Endothelial cell of umbilical vein (primary cell): ENCODE measurements around the gene FABP1. TPM values are rescaled to one million over a fixed set of nuclear protein-coding genes. Genes with fewer than 3 reads are reported as not detected.

Source experiments
- BruUV-seq: library from RNA; stranded (reverse); fragments of 400-500 nt; replicated peaks from 2 replicates; lab custom pipeline; 2021; lab: Mats Ljungman, UMichigan
- CTCF ChIA-PET: fragments of 300-600, 350-600 bp; sonication (Branson Sonifier 250); formaldehyde crosslinking; loops from one replicate; lab custom pipeline; 2021; ENCODE audit warnings: antibody characterized with exemption, inconsistent platforms; lab: Charles Lee
- POLR2A ChIA-PET: fragments of 300-600, 350-600 bp; sonication (Branson Sonifier 250); formaldehyde crosslinking; loops from one replicate; lab custom pipeline; 2021; ENCODE audit warnings: antibody characterized with exemption, inconsistent platforms; lab: Charles Lee
- DNase-seq: peaks from one replicate; pipeline ENCODE4 v3.0.0-alpha.2; 2011; ENCODE audit warnings: low read depth, low spot score
- FAIRE-seq: peaks from 2 replicates; lab custom pipeline; 2011; peaks lifted over from hg19 to GRCh38; lab: Jason Lieb, UNC
- H2AFZ ChIP-seq: 2 replicates; pipeline ENCODE4 v1.6.0; 2012; ENCODE audit warnings: low read depth, low read length, control low read depth, inconsistent platforms
- H3K27ac ChIP-seq: 2 replicates; pipeline ENCODE4 v1.5.1; 2011; ENCODE audit warnings: low read depth, mild to moderate bottlenecking, control low read depth, low read length, moderate library complexity; ENCODE audit not compliant: insufficient read depth
- H3K27me3 ChIP-seq, 2 experiments: 2 replicates each; pipeline versions ENCODE4 v1.6.0 to v1.6.1; 2011; ENCODE audit warnings: low read length in 2 of 2, mixed read lengths in 1 of 2; ENCODE audit not compliant: control insufficient read depth in 2 of 2, insufficient read depth in 2 of 2
- H3K36me3 ChIP-seq, 2 experiments: 2 replicates in 1 of 2; 3 replicates in 1 of 2; pipeline ENCODE4 v1.5.1; 2011; ENCODE audit warnings: low read length in 2 of 2, mild to moderate bottlenecking in 1 of 2, moderate library complexity in 1 of 2; ENCODE audit not compliant: control insufficient read depth in 2 of 2, insufficient read depth in 2 of 2; ENCODE audit errors: extremely low read depth in 1 of 2
- H3K4me1 ChIP-seq: 3 replicates; pipeline ENCODE4 v1.5.1; 2011; ENCODE audit warnings: mild to moderate bottlenecking, low read length; ENCODE audit not compliant: control insufficient read depth, insufficient read depth; ENCODE audit errors: extremely low read depth
- H3K4me2 ChIP-seq: 2 replicates; pipeline ENCODE4 v1.6.1; 2011; ENCODE audit warnings: low read length, control low read depth, mixed read lengths; ENCODE audit not compliant: insufficient read depth
- H3K4me3 ChIP-seq, 3 experiments: fragments of 200-600 bp in 1 of 3; sonication (generic), shearing (Covaris generic) in 1 of 3; replicated peaks in 1 of 3; 2 replicates each; pipeline ENCODE4 v1.5.1; 2011 to 2016; ENCODE audit warnings: control low read depth in 3 of 3, low read length in 3 of 3, mild to moderate bottlenecking in 2 of 3, inconsistent platforms in 1 of 3, low read depth in 1 of 3, moderate library complexity in 1 of 3; ENCODE audit not compliant: insufficient read depth in 1 of 3
- H3K79me2 ChIP-seq: 2 replicates; pipeline ENCODE4 v1.6.0; 2012; ENCODE audit warnings: low read length, inconsistent platforms; ENCODE audit not compliant: control insufficient read depth, insufficient read depth
- H3K9ac ChIP-seq: replicated peaks from 2 replicates; pipeline ENCODE3; 2011; ENCODE audit warnings: low read length, control low read depth; ENCODE audit not compliant: insufficient read depth; ENCODE audit errors: extremely low read depth
- H3K9me1 ChIP-seq: replicated peaks from 3 replicates; pipeline ENCODE4 v1.6.0; 2011; ENCODE audit warnings: mild to moderate bottlenecking, low read length; ENCODE audit not compliant: control insufficient read depth, insufficient read depth; ENCODE audit errors: extremely low read depth
- H3K9me3 ChIP-seq: replicated peaks from 2 replicates; pipeline ENCODE4 v1.5.1; 2012; ENCODE audit warnings: low read length, inconsistent platforms; ENCODE audit not compliant: control insufficient read depth, insufficient read depth
- H4K20me1 ChIP-seq: replicated peaks from 2 replicates; pipeline ENCODE3; 2011; ENCODE audit warnings: mild to moderate bottlenecking, low read length; ENCODE audit not compliant: control insufficient read depth, insufficient read depth; ENCODE audit errors: extremely low read depth
- FOS ChIP-seq: IDR thresholded peaks from 2 replicates; pipeline ENCODE4 v1.6.1; 2011; ENCODE audit warnings: mild to moderate bottlenecking, low read length, moderate library complexity, borderline replicate concordance; ENCODE audit not compliant: insufficient read depth
- GATA2 ChIP-seq: IDR thresholded peaks from 2 replicates; pipeline ENCODE4 v1.7.0; 2011; ENCODE audit warnings: low read depth, mild to moderate bottlenecking, moderate library complexity, mixed read lengths, low read length; ENCODE audit not compliant: insufficient read length, insufficient read depth
- POLR2A ChIP-seq: IDR thresholded peaks from 2 replicates; pipeline ENCODE4 v1.6.1; 2012; ENCODE audit warnings: low read depth, mild to moderate bottlenecking, control low read depth, low read length
- POLR2AphosphoS5 ChIP-seq: IDR thresholded peaks from 2 replicates; pipeline ENCODE4 v1.6.1; 2012; ENCODE audit warnings: low read depth, mild to moderate bottlenecking, control low read depth, low read length, moderate library complexity; ENCODE audit not compliant: insufficient read depth
- dilution Hi-C: fragments of 300-500 bp; cut with MboI; formaldehyde crosslinking; loops from one replicate; pipeline ENCODE4 v1.15.0; 2019; ENCODE audit warnings: low sequenced_read_pairs; ENCODE audit not compliant: extremely low pct_ligation_motif_present
- intact Hi-C: fragments of 100-400 bp; cut with micrococcal nuclease; formaldehyde crosslinking; loops from one replicate; pipeline ENCODE4 v1.10.0; 2022
- polyA plus RNA-seq, 4 experiments: library from polyadenylated mRNA; depleted of rRNA in 3 of 4; stranded (reverse) in 3 of 4; unstranded in 1 of 4; fragments of >200 nt; gene quantifications; 2 replicates each; pipeline versions ENCODE4 v1.2.1 to v1.2.3, GENCODE V29; 2011 to 2012; ENCODE audit warnings: missing spikeins in 1 of 4
- total RNA-seq: library from RNA; stranded (reverse); gene quantifications from 2 replicates; pipeline ENCODE4 v1.2.3, GENCODE V29; 2021

Gene FABP1
- total and polyA plus RNA-seq, 2 donors (not counting 3 experiments of a cell fraction or from before 2014, with no cell fraction given): not detected

- no peak overlapping the region for H3K4me3 ChIP-seq
- H3K9ac ChIP-seq: no peak overlapping the region
- no peak overlapping the region for H3K4me2 ChIP-seq
- DNase-seq (no peak), FAIRE-seq (no peak)
- no peak for TF ChIP-seq FOS
- no peak for TF ChIP-seq POLR2AphosphoS5
- no peak for TF ChIP-seq GATA2
- no peaks in the 10 kb centered on the region for H3K4me1 ChIP-seq
- dilution Hi-C loops: no loop called here
- H4K20me1 ChIP-seq: no peaks in the 10 kb centered on the region
- no peaks in the 10 kb centered on the region for H3K79me2 ChIP-seq
- no peaks in the 10 kb centered on the region for H3K27me3 ChIP-seq
- ChIA-PET CTCF (no interaction called here), POLR2A (no interaction called here)
- no peaks in the 10 kb centered on the region for H3K9me1 ChIP-seq
- no peak overlapping the region for H2AFZ ChIP-seq
- no peaks in the 10 kb centered on the region for H3K9me3 ChIP-seq
- no TSS peak for BruUV-seq
- H3K36me3 ChIP-seq: no peaks in the 10 kb centered on the region
- intact Hi-C loops: no loop called here
- H3K27ac ChIP-seq: no peak overlapping the region
These were observed 19.3 kb upstream of the FABP1 start for GRCh38 chr2:88147145-88147544.

GRCh38 chr2:88146590-88146989, 18.7 kb upstream of the FABP1 start:
- TF ChIP-seq POLR2A: no peak
- Histone ChIP-seq H3K4me1 (no peaks in the 10 kb centered on the region), H3K4me3 (no peak overlapping the region), H3K9me3 (no peaks in the 10 kb centered on the region), H3K27me3 (no peaks in the 10 kb centered on the region), H2AFZ (no peak overlapping the region), H3K79me2 (no peaks in the 10 kb centered on the region), H3K9ac (no peak overlapping the region), H4K20me1 (no peaks in the 10 kb centered on the region), H3K4me2 (no peak overlapping the region), H3K9me1 (no peaks in the 10 kb centered on the region), H3K27ac (no peak overlapping the region), H3K36me3 (no peaks in the 10 kb centered on the region)
- BruUV-seq: no TSS peak
- FAIRE-seq (no peak), DNase-seq (no peak)
- intact Hi-C loops (no loop called here), dilution Hi-C loops (no loop called here)
- ChIA-PET CTCF (interaction anchor here (1.7 kb wide), 1 partner anchor 14 kb away, joined by 7 read pairs; no protein-coding TSS in a partner anchor), POLR2A (no interaction called here)
